DND-41 (cell line): Measurements from ENCODE around the gene TMEM9B.
"Not testable (repeated sequence)": the region's sequence is repeated elsewhere in the genome, so short reads cannot be mapped to it uniquely, and the experiment has no call there.

ENCODE experiments used
- EZH2 ChIP-seq: IDR thresholded peaks from 3 replicates; pipeline ENCODE4 v1.6.1; 2012; ENCODE audit warnings: borderline replicate concordance, low read depth, mild to moderate bottlenecking, moderate library complexity, low read length, inconsistent platforms; ENCODE audit not compliant: severe bottlenecking
- TF ChIP-seq, protein P1 (sequence below): IDR thresholded peaks from 2 replicates; pipeline ENCODE4 v1.5.1; 2012; ENCODE audit warnings: borderline replicate concordance, low read length, moderate library complexity, mild to moderate bottlenecking; ENCODE audit not compliant: poor library complexity, severe bottlenecking; ENCODE audit errors: extremely low read depth

DNA sequence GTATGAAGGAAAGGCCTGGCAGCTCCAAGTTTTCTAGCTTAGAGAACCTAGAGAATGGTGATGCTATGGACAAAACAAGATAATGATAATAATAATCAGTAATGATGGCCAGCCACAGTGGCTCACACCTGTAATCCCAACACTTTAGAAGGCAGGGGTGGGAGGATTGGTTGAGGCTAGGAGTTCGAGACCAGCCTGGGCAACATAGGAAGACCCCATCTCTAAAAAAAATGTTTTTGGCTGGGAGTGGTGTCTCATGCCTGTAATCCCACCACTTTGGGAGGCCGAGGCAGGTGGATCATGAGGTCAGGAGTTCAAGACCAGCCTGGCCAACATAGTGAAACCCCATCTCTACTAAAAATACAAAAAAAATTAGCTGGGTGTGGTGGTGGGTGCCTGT lies 28.5 kb downstream of the TMEM9B start:
- TF ChIP-seq, protein P1, sequence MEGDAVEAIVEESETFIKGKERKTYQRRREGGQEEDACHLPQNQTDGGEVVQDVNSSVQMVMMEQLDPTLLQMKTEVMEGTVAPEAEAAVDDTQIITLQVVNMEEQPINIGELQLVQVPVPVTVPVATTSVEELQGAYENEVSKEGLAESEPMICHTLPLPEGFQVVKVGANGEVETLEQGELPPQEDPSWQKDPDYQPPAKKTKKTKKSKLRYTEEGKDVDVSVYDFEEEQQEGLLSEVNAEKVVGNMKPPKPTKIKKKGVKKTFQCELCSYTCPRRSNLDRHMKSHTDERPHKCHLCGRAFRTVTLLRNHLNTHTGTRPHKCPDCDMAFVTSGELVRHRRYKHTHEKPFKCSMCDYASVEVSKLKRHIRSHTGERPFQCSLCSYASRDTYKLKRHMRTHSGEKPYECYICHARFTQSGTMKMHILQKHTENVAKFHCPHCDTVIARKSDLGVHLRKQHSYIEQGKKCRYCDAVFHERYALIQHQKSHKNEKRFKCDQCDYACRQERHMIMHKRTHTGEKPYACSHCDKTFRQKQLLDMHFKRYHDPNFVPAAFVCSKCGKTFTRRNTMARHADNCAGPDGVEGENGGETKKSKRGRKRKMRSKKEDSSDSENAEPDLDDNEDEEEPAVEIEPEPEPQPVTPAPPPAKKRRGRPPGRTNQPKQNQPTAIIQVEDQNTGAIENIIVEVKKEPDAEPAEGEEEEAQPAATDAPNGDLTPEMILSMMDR = not testable (repeated sequence)
- TF ChIP-seq EZH2 = not testable (repeated sequence)
